ENCODE results near the gene NPW.

DNA sequence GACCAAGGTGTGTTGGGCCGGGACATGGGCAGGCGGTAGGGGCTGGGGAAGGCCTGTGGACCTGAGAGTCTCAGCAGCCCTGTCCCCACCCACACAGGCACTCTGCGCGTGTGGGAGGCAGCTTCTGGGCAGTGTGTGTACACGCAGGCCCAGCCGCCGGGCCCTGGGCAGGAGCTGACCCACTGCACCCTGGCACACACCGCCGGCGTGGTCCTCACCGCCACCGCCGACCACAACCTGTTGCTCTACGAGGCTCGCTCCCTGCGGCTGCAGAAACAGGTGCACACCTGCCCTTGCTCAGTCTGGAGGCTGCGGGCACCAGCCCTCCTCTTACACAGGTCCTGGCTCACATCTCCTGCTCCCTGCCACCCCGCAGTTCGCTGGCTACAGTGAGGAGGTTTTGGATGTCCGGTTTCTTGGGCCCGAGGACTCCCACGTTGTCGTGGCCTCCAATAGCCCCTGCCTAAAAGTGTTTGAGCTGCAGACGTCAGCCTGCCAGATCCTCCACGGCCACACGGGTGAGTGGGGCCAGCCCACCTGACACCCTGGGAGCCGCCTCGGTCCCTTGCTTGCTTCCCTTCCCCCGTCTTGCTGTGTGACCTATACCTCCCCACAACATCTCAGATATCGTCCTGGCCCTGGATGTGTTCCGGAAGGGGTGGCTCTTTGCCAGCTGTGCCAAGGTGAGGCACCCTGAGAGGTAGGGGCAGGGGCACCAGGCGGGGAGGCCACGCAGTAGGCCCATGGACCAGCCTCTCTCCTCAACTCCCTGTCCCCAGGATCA, 44.0 kb upstream of the NPW start:
- TF ChIP-seq, protein P1, sequence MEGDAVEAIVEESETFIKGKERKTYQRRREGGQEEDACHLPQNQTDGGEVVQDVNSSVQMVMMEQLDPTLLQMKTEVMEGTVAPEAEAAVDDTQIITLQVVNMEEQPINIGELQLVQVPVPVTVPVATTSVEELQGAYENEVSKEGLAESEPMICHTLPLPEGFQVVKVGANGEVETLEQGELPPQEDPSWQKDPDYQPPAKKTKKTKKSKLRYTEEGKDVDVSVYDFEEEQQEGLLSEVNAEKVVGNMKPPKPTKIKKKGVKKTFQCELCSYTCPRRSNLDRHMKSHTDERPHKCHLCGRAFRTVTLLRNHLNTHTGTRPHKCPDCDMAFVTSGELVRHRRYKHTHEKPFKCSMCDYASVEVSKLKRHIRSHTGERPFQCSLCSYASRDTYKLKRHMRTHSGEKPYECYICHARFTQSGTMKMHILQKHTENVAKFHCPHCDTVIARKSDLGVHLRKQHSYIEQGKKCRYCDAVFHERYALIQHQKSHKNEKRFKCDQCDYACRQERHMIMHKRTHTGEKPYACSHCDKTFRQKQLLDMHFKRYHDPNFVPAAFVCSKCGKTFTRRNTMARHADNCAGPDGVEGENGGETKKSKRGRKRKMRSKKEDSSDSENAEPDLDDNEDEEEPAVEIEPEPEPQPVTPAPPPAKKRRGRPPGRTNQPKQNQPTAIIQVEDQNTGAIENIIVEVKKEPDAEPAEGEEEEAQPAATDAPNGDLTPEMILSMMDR (IDR thresholded peaks at IDR 0.05): no peak
- no peak for TF ChIP-seq POLR2A (IDR thresholded peaks at IDR 0.05)

Measured in esophagus squamous epithelium (tissue), 4 donors.